KMS-11 (cell line): ENCODE data around the gene SYS1.

ENCODE experiments used
- H2AFZ ChIP-seq: fragments of 200-600 bp; sonication (generic); 2 replicates; pipeline ENCODE4 v1.6.1; 2016; ENCODE audit warnings: antibody characterized with exemption, mixed run types, low read depth
- H3K27ac ChIP-seq: fragments of 200-600 bp; sonication (generic); 2 replicates; pipeline ENCODE4 v1.6.1; 2016; ENCODE audit warnings: mild to moderate bottlenecking, mixed run types
- H3K27me3 ChIP-seq: fragments of 200-600 bp; sonication (generic); 2 replicates; pipeline ENCODE4 v1.6.1; 2017; ENCODE audit warnings: mild to moderate bottlenecking, low read depth, mixed run types, moderate library complexity; ENCODE audit not compliant: insufficient read depth
- H3K36me3 ChIP-seq: fragments of 200-600 bp; sonication (generic); 2 replicates; pipeline ENCODE4 v1.6.1; 2017; ENCODE audit warnings: mild to moderate bottlenecking, mixed run types; ENCODE audit not compliant: insufficient read depth
- H3K4me1 ChIP-seq: fragments of 200-600 bp; sonication (generic); 2 replicates; pipeline ENCODE4 v1.6.1; 2016; ENCODE audit warnings: mild to moderate bottlenecking, low read depth, mixed run types; ENCODE audit not compliant: poor library complexity, severe bottlenecking
- H3K4me2 ChIP-seq: fragments of 200-600 bp; sonication (generic); 2 replicates; pipeline ENCODE4 v1.7.0; 2016; ENCODE audit warnings: mild to moderate bottlenecking, mixed run types
- H3K4me3 ChIP-seq: fragments of 200-600 bp; sonication (generic); IDR thresholded peaks from 2 replicates; pipeline ENCODE4 v1.6.1; 2017; ENCODE audit warnings: low read depth, low read length, mixed read lengths; ENCODE audit not compliant: insufficient read depth
- H3K79me2 ChIP-seq: fragments of 200-600 bp; sonication (generic); 2 replicates; pipeline ENCODE4 v1.6.1; 2016; ENCODE audit warnings: low read depth, mixed run types; ENCODE audit not compliant: insufficient read depth
- H3K9ac ChIP-seq: fragments of 200-600 bp; sonication (generic); 2 replicates; pipeline ENCODE4 v1.6.1; 2016; ENCODE audit warnings: mild to moderate bottlenecking, mixed run types
- H4K20me1 ChIP-seq: fragments of 200-600 bp; sonication (generic); 2 replicates; pipeline ENCODE4 v1.6.1; 2016; ENCODE audit warnings: mild to moderate bottlenecking, mixed run types; ENCODE audit not compliant: insufficient read depth
- CTCF ChIP-seq: fragments of 200-600 bp; sonication (generic); conservative IDR thresholded peaks from 2 replicates; pipeline ENCODE4 v1.6.1; 2017; ENCODE audit warnings: low read depth, mild to moderate bottlenecking, antibody characterized with exemption, low read length, moderate library complexity, mixed read lengths

The SYS1 gene

GRCh38 chr20:45407783-45408645 lies 45.1 kb downstream of the SYS1 start, which contains the start of gene DBNDD2:
Gene DBNDD2, plus strand, starts transcription at chr20:45408289. Its CDS starts 179 bp downstream, at chr20:45408468.
- Histone ChIP-seq H3K27me3 (no peaks in the 10 kb centered on the region; the same call in 1 of the 2 replicates), H3K4me3 (no peak within 1 kb of the TSS), H3K4me2 (no peak within 1 kb of the TSS), H3K27ac (no peak within 1 kb of the TSS), H3K9ac (no peak within 1 kb of the TSS), H3K36me3 (no peaks in the 10 kb centered on the region), H3K4me1 (no peaks in the 10 kb centered on the region), H4K20me1 (no peaks in the 10 kb centered on the region), H2AFZ (no peak within 1 kb of the TSS), H3K79me2 (no peaks in the 10 kb centered on the region)
- no peak for TF ChIP-seq CTCF

GRCh38 chr20:45408646-45409213 lies 45.8 kb downstream of the SYS1 start:
- H2AFZ ChIP-seq, result no peak overlapping the region
- no peak overlapping the region for H3K27ac ChIP-seq
- no peaks in the 10 kb centered on the region for H3K79me2 ChIP-seq
- no peak overlapping the region for H3K4me3 ChIP-seq
- H3K36me3 ChIP-seq, result no peaks in the 10 kb centered on the region
- no peak overlapping the region for H3K4me2 ChIP-seq
- TF ChIP-seq CTCF, result no peak
- no peaks in the 10 kb centered on the region for H3K4me1 ChIP-seq
- no peak overlapping the region for H3K9ac ChIP-seq
- H3K27me3 ChIP-seq, result no peaks in the 10 kb centered on the region; the same call in 1 of the 2 replicates
- no peaks in the 10 kb centered on the region for H4K20me1 ChIP-seq

- Histone ChIP-seq H2AFZ (no peak overlapping the region), H3K9ac (no peak overlapping the region), H3K36me3 (no peaks in the 10 kb centered on the region), H3K4me3 (no peak overlapping the region), H3K4me1 (peaks cover 4% of the 10 kb centered on the region), H3K79me2 (no peaks in the 10 kb centered on the region), H3K4me2 (no peak overlapping the region), H4K20me1 (no peaks in the 10 kb centered on the region), H3K27ac (no peak overlapping the region), H3K27me3 (no peaks in the 10 kb centered on the region; the same call in 1 of the 2 replicates)
- no peak for TF ChIP-seq CTCF
Measured at GRCh38 chr20:45409521-45410272, 46.7 kb downstream of the SYS1 start.

GRCh38 chr20:45410887-45411286 lies 47.9 kb downstream of the SYS1 start:
- H2AFZ ChIP-seq, result no peak overlapping the region
- H3K79me2 ChIP-seq, result no peaks in the 10 kb centered on the region
- H3K9ac ChIP-seq, result no peak overlapping the region
- H3K36me3 ChIP-seq, result no peaks in the 10 kb centered on the region
- H3K4me2 ChIP-seq, result no peak overlapping the region
- H3K4me1 ChIP-seq, result peaks cover 13% of the 10 kb centered on the region
- H3K4me3 ChIP-seq, result no peak overlapping the region
- H3K27ac ChIP-seq, result no peak overlapping the region
- H3K27me3 ChIP-seq, result no peaks in the 10 kb centered on the region
- no peaks in the 10 kb centered on the region for H4K20me1 ChIP-seq
- no peak for TF ChIP-seq CTCF
